Neural cell (in vitro differentiated cells): Measurements from ENCODE around the gene LINGO4.

Source experiments
- CTCF ChIP-seq: fragments of 450-650 bp; IDR thresholded peaks from 2 replicates; pipeline ENCODE4 v1.5.1; 2014; ENCODE audit warnings: antibody characterized with exemption, mild to moderate bottlenecking, moderate library complexity; ENCODE audit not compliant: poor library complexity, severe bottlenecking
- EP300 ChIP-seq: fragments of 450-650 bp; conservative IDR thresholded peaks from 2 replicates; pipeline ENCODE4 v1.6.1; 2014; ENCODE audit warnings: antibody characterized with exemption, mild to moderate bottlenecking, moderate library complexity; ENCODE audit not compliant: poor library complexity, severe bottlenecking
- EZH2 ChIP-seq: fragments of 200-600, 300-800 bp; shearing (Covaris generic), sonication (generic); IDR thresholded peaks from 2 replicates; pipeline ENCODE4 v1.6.1; 2014; ENCODE audit warnings: antibody characterized with exemption, low read length, borderline replicate concordance, mild to moderate bottlenecking; ENCODE audit not compliant: insufficient read depth, poor library complexity, severe bottlenecking
- POLR2AphosphoS5 ChIP-seq: IDR thresholded peaks from 2 replicates; pipeline ENCODE4 v1.6.1; 2012

DNA sequence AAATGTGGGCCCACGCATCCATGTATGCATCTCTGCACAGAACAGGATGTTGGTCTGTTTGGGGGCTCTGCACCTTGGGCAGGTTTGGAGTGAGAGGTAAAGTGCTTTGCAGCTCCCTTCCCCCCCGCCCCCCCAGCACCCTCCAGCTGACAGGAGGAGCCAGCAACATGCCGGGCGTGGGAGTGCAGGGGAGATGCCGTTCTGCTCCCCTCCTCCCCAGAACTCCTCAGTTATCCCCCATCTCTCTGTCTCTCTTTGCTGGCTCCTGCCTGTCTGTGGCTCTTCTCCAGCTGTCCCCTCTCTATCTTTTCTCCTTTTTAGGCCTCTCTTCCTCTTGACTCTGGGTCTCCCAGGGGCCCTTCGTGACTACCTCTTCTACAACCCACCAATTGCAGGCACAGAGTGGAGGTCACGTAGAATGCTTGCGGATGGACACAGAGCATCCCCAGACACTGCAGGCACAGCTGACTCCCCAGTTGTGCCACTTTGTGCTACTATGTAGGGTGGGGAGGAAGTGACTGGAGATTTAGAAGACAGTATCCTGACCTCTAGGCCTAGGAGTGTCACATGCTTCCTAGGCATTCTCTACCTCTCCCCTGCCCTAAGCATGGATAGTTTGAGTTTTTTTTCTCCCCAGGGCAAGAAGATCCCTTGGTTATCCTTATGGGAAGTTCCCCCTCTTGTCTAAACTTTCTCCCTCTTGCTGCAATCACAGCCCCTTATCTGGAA is 28.1 kb upstream of the LINGO4 start:
- TF ChIP-seq EP300, result no peak
- no peak for TF ChIP-seq CTCF
- no peak for TF ChIP-seq POLR2AphosphoS5
- no peak for TF ChIP-seq EZH2
